Activated CD4-positive, alpha-beta T cell treated with anti-CD3 and anti-CD28 coated beads, Interleukin-10, Interleukin-2, amounts not matched to agents 100 ng/mL and 50 ng/mL, durations not matched to agents 16 hours and 8 hours (primary cell): ENCODE results near the gene RPS15A.
"Not testable (repeated sequence)": the region's sequence is repeated elsewhere in the genome, so short reads cannot be mapped to it uniquely, and the experiment has no call there.

ENCODE experiments used
- DNase-seq: peaks from one replicate; pipeline ENCODE4 v3.0.0-alpha.2; 2020

Gene RPS15A

DNA sequence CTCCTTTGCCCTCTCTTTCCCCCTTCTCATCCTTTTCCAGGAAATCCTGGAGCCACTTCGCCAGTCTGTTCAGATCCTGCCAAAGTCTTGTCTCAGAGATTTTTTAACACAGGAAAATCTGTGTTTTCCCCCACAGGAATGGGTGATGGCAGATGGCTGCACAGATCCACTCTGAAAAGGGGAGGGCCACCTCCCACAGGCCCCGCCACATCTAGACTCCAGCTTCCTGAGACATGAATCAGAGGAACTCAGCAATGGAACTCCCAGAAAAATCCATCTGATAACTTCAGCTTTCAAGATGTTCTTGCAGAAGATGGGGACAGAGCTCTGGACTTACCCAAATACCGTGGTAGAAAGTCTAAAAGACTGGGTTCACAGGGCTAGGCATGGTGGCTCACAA, 50.1 kb downstream of the RPS15A start:
- not testable (repeated sequence) for DNase-seq

DNA sequence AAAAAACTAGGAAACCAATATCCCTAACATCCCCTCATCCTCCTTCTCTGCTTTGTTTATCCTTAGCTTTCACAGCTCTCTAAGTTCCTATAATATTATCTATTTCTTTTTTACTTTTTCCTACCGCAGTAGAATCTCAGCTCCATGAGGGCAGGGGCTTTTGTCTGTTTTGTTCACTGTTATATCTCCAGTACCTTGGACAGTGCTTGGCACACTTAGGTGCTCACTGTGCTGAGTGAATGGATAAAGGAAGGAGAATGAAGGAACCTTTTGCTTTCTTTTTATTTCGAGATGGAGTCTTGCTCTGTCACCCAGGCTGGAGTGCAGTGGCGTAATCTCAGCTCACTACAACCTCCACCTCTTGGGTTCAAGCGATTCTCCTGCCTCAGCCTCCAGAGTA, 51.4 kb downstream of the RPS15A start:
- DNase-seq = not testable (repeated sequence)

DNA sequence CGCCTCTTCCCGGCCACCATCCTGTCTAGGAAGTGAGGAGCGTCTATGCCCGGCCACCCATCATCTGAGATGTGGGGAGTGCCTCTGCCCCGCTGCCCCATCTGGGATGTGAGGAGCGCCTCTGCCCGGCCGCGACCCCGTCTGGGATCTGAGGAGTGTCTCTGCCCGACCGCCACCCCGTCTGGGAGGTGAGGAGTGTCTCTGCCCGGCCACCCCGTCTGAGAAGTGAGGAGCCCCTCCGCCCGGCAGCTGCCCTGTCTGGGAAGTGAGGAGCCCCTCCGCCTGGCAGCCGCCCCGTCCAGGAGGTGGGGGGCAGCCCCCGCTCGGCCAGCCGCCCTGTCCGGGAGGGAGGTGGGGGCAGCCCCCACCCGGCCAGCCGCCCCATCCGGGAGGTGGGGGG, 55.9 kb downstream of the RPS15A start:
- not testable (repeated sequence) for DNase-seq
